GM12873 (cell line): ENCODE data around the gene RPGRIP1L.

ENCODE experiments used
- CTCF ChIP-seq: IDR thresholded peaks from 2 replicates; pipeline ENCODE4 v1.5.1; 2012; ENCODE audit warnings: low read depth, mild to moderate bottlenecking, moderate library complexity, low read length, control low read depth; ENCODE audit not compliant: insufficient read depth; ENCODE audit errors: missing control alignments

RPGRIP1L gene

GRCh38 chr16:53565296-53565863 lies 138.3 kb downstream of the RPGRIP1L start:
- TF ChIP-seq CTCF = no peak

- no peak for TF ChIP-seq CTCF
Observed at GRCh38 chr16:53563426-53563825, 140.2 kb downstream of the RPGRIP1L start.

- no peak for TF ChIP-seq CTCF
Observed at GRCh38 chr16:53561101-53561888, 142.4 kb downstream of the RPGRIP1L start.

- TF ChIP-seq CTCF = no peak
Observed at GRCh38 chr16:53559270-53559951, 144.2 kb downstream of the RPGRIP1L start.

- no peak for TF ChIP-seq CTCF
Observed at GRCh38 chr16:53558710-53559109, 144.9 kb downstream of the RPGRIP1L start.

GRCh38 chr16:53556521-53556920 lies 147.1 kb downstream of the RPGRIP1L start:
- no peak for TF ChIP-seq CTCF

- peak; percentile 78 for TF ChIP-seq CTCF
Observed at GRCh38 chr16:53549970-53550690, 153.5 kb downstream of the RPGRIP1L start.
